Naive thymus-derived CD4-positive, alpha-beta T cell (primary cell): ENCODE measurements around the gene AXIN1. TPM values are rescaled to one million over a fixed set of nuclear protein-coding genes. Genes with fewer than 3 reads are reported as not detected.
"Not testable (repeated sequence)": the region's sequence is repeated elsewhere in the genome, so short reads cannot be mapped to it uniquely, and the experiment has no call there.

ENCODE experiments used
- ATAC-seq: fragments of 150-1000 bp; cut with Tn5 transposase; 2 replicates; pipeline ENCODE4 v1.10.0; 2021; ENCODE audit warnings: mild to moderate bottlenecking, moderate library complexity
- CTCF ChIA-PET: fragments of 350-600 bp; sonication (Branson Sonifier 250); formaldehyde crosslinking; loops from one replicate; lab custom pipeline; 2021; ENCODE audit warnings: antibody characterized with exemption; lab: Charles Lee
- POLR2A ChIA-PET: fragments of 350-600 bp; sonication (Branson Sonifier 250); formaldehyde crosslinking; loops from one replicate; lab custom pipeline; 2021; ENCODE audit warnings: antibody characterized with exemption, inconsistent platforms; lab: Charles Lee
- DNase-seq, 9 donors: peaks; one replicate each; pipeline versions ENCODE4 v3.0.0 to v3.0.0-alpha.2; 2020 to 2022; ENCODE audit warnings: mixed read lengths in 1 of 9
- H3K27ac ChIP-seq: one replicate; pipeline ENCODE4 v1.7.0; 2013; ENCODE audit warnings: mild to moderate bottlenecking, low read depth, low read length, moderate library complexity
- H3K27me3 ChIP-seq, 2 donors: one replicate each; pipeline ENCODE4 v1.7.0; 2013; ENCODE audit warnings: low read length in 2 of 2, mild to moderate bottlenecking in 2 of 2, moderate library complexity in 2 of 2; ENCODE audit not compliant: control insufficient read depth in 2 of 2, insufficient read depth in 2 of 2
- H3K36me3 ChIP-seq, 3 experiments: 1 replicate in 2 of 3; 2 replicates in 1 of 3; pipeline ENCODE4 v1.7.0; 2013; ENCODE audit warnings: low read length in 3 of 3, mild to moderate bottlenecking in 3 of 3, moderate library complexity in 1 of 3; ENCODE audit not compliant: insufficient read depth in 3 of 3, control insufficient read depth in 2 of 3
- H3K4me1 ChIP-seq, 2 donors: one replicate each; pipeline ENCODE4 v1.7.0; 2013; ENCODE audit warnings: low read length in 2 of 2, mild to moderate bottlenecking in 2 of 2, moderate library complexity in 1 of 2; ENCODE audit not compliant: control insufficient read depth in 2 of 2, insufficient read depth in 2 of 2
- H3K4me3 ChIP-seq: 2 replicates; pipeline ENCODE4 v1.7.0; 2013; ENCODE audit warnings: mild to moderate bottlenecking, low read length
- H3K9me3 ChIP-seq, 3 experiments: 1 replicate in 2 of 3; 2 replicates in 1 of 3; pipeline ENCODE4 v1.7.0; 2013; ENCODE audit warnings: low read length in 3 of 3; ENCODE audit not compliant: control insufficient read depth in 2 of 3
- H3K27ac Mint-ChIP-seq, 9 donors: one replicate each; pipeline ENCODE4 v1.8.0; 2020 to 2022; ENCODE audit warnings: mixed read lengths in 9 of 9, mild to moderate bottlenecking in 8 of 9, moderate library complexity in 5 of 9, inconsistent platforms in 2 of 9
- H3K27me3 Mint-ChIP-seq, 5 donors: one replicate each; pipeline ENCODE4 v1.8.0; 2021 to 2022; ENCODE audit warnings: mixed read lengths in 5 of 5, mild to moderate bottlenecking in 1 of 5
- H3K36me3 Mint-ChIP-seq, 5 donors: one replicate each; pipeline ENCODE4 v1.8.0; 2020 to 2022; ENCODE audit warnings: mixed read lengths in 5 of 5, mild to moderate bottlenecking in 3 of 5, inconsistent platforms in 1 of 5
- H3K4me1 Mint-ChIP-seq, 7 donors: one replicate each; pipeline ENCODE4 v1.8.0; 2020 to 2022; ENCODE audit warnings: mixed read lengths in 7 of 7, mild to moderate bottlenecking in 3 of 7, inconsistent platforms in 1 of 7
- H3K4me3 Mint-ChIP-seq, 10 donors: one replicate each; pipeline ENCODE4 v1.8.0; 2020 to 2022; ENCODE audit warnings: mild to moderate bottlenecking in 10 of 10, mixed read lengths in 10 of 10, moderate library complexity in 6 of 10, inconsistent platforms in 2 of 10
- H3K9me3 Mint-ChIP-seq, 11 donors: one replicate each; pipeline ENCODE4 v1.8.0; 2020 to 2022; ENCODE audit warnings: mixed read lengths in 11 of 11, mild to moderate bottlenecking in 4 of 11, inconsistent platforms in 1 of 11, moderate library complexity in 1 of 11
- intact Hi-C, 2 donors: fragments of 100-400 bp; cut with micrococcal nuclease; formaldehyde crosslinking; loops; one replicate each; pipeline ENCODE4 v1.15.1; 2023
- polyA plus RNA-seq, 2 donors: library from polyadenylated mRNA; unstranded; fragments of 300-500 nt; fragmentation: Illumina TruSeq; gene quantifications; one replicate each; pipeline ENCODE4 v1.2.3, GENCODE V29; 2021
- total RNA-seq, 6 experiments: library from RNA in 5 of 6; stranded (reverse) in 5 of 6; gene quantifications; 1 replicate in 5 of 6; 2 replicates in 1 of 6; pipeline ENCODE4 v1.2.3 and lab custom pipeline; 2021 to 2026

AXIN1 gene
- total and polyA plus RNA-seq, 7 experiments from 2014 or later = 1.2 to 45.9 (median 36.2) TPM

DNA sequence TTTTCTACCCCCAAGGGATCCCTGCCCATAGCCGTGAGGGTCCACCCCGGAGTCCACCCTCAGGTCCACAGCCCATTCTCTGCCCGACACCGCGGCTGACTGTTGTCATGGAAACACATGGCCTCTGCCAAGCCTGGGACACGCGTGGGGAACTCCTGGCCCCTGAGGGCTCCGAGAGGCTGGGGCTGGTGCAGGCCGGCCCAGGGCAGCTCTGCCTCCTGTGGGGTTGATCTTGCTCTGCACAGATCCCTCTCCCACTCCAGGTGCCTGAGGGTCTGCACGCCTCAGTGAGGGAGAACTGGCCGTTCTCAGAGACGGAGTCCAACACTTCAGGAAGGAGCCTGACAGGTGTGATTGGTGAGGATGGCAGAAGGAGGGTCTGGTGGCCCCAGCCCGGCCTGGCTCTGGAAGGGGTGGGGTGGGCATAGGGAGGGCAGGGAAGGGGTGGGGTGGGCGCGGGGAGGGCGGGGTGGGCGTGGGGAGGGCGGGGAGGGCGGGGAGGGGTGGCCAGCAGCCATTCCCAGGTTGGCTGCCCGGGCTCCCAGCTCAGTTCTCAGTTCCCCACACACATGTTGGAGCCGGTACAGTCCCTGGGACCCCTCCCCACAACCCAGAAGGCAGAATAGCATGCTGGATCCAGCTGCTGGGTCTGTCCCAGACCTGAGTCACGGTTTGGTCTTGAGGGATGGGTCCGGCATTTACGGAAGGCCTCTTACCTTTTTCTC, 11.4 kb upstream of the AXIN1 start:
- H3K27ac ChIP-seq = no peak overlapping the region
- Mint-ChIP-seq H3K4me1 (peaks cover 0 to 10% (median 6%) of the 10 kb centered on the region in 7 donors), H3K9me3 (no peaks in the 10 kb centered on the region), H3K27ac (peak overlapping the region in 1 of 9 donors; percentile 24), H3K27me3 (peaks cover 0 to 4% (median 0%) of the 10 kb centered on the region in 5 donors), H3K4me3 (no peak overlapping the region), H3K36me3 (peaks cover 0 to 7% (median 3%) of the 10 kb centered on the region in 5 donors)
- DNase-seq (no peak), ATAC-seq (no peak)
- no peaks in the 10 kb centered on the region for H3K4me1 ChIP-seq
- H3K4me3 ChIP-seq = no peak overlapping the region
- peaks cover 0 to 28% (median 0%) of the 10 kb centered on the region in 3 experiments for H3K36me3 ChIP-seq
- intact Hi-C loops = loop anchor here in 1 of 2 donors (2.0 kb wide), 1 partner anchor 183 kb away; the partner anchor contains the start of gene HBQ1
- ChIA-PET CTCF (interaction anchor here (0.7 kb wide), 1 partner anchor 257 kb away, joined by 3 read pairs; no protein-coding TSS in a partner anchor), POLR2A (interaction anchor here (1.7 kb wide), 1 partner anchor 15 kb away, joined by 3 read pairs; no protein-coding TSS in a partner anchor)
- H3K9me3 ChIP-seq = no peaks in the 10 kb centered on the region
- no peaks in the 10 kb centered on the region for H3K27me3 ChIP-seq

GRCh38 chr16:363110-363765, 10.7 kb upstream of the AXIN1 start:
- POLR2A ChIA-PET = interaction anchor here (1.5 to 2.2 kb wide), 4 partner anchors 16 to 256 kb away, joined by 3 to 10 read pairs (median 6); partner anchors contain the start of gene FAM234A
- intact Hi-C loops = loop anchor here in 1 of 2 donors (2.0 kb wide), 1 partner anchor 182 kb away; the partner anchor contains the start of gene HBQ1

GRCh38 chr16:362702-362999, 10.1 kb upstream of the AXIN1 start:
- ChIA-PET CTCF (interaction anchor here (0.6 to 2.5 kb wide), 9 partner anchors 14 to 297 kb away, joined by 3 to 35 read pairs (median 6); no protein-coding TSS in a partner anchor), POLR2A (interaction anchor here (1.3 to 2.2 kb wide), 6 partner anchors 16 to 255 kb away, joined by 3 to 10 read pairs (median 4); partner anchors contain the start of gene FAM234A)
- not testable (repeated sequence) for H3K27ac Mint-ChIP-seq, H3K4me1 Mint-ChIP-seq, H3K36me3 Mint-ChIP-seq, H3K27me3 ChIP-seq, H3K9me3 Mint-ChIP-seq, H3K4me3 Mint-ChIP-seq, H3K4me3 ChIP-seq, H3K4me1 ChIP-seq, H3K9me3 ChIP-seq, H3K27me3 Mint-ChIP-seq, H3K27ac ChIP-seq, DNase-seq, ATAC-seq
- peaks cover 0 to 15% (median 0%) of the 10 kb centered on the region in 3 experiments for H3K36me3 ChIP-seq
- intact Hi-C loops = loop anchor here (1.0 to 2.0 kb wide), 7 partner anchors 9 to 297 kb away; partner anchors contain the start of gene HBQ1 (in 2 of the 2)

More at GRCh38 chr16:363110-363765, 10.7 kb upstream of the AXIN1 start:
- Histone ChIP-seq H3K27ac (no peak overlapping the region), H3K4me3 (no peak overlapping the region), H3K4me1 (no peaks in the 10 kb centered on the region), H3K36me3 (peaks cover 0 to 21% (median 0%) of the 10 kb centered on the region in 3 experiments), H3K9me3 (no peaks in the 10 kb centered on the region), H3K27me3 (no peaks in the 10 kb centered on the region)
- DNase-seq = no peak
- Mint-ChIP-seq H3K9me3 (no peaks in the 10 kb centered on the region), H3K4me3 (no peak overlapping the region), H3K27ac (peak overlapping the region in 1 of 9 donors; percentile 24), H3K36me3 (peaks cover 0 to 7% (median 3%) of the 10 kb centered on the region in 5 donors), H3K4me1 (peaks cover 0 to 10% (median 6%) of the 10 kb centered on the region in 7 donors), H3K27me3 (peaks cover 0 to 4% (median 0%) of the 10 kb centered on the region in 5 donors)
- no peak for ATAC-seq
- CTCF ChIA-PET = interaction anchor here (0.8 to 2.5 kb wide), 4 partner anchors 17 to 297 kb away, joined by 4 to 35 read pairs (median 14); no protein-coding TSS in a partner anchor

DNA sequence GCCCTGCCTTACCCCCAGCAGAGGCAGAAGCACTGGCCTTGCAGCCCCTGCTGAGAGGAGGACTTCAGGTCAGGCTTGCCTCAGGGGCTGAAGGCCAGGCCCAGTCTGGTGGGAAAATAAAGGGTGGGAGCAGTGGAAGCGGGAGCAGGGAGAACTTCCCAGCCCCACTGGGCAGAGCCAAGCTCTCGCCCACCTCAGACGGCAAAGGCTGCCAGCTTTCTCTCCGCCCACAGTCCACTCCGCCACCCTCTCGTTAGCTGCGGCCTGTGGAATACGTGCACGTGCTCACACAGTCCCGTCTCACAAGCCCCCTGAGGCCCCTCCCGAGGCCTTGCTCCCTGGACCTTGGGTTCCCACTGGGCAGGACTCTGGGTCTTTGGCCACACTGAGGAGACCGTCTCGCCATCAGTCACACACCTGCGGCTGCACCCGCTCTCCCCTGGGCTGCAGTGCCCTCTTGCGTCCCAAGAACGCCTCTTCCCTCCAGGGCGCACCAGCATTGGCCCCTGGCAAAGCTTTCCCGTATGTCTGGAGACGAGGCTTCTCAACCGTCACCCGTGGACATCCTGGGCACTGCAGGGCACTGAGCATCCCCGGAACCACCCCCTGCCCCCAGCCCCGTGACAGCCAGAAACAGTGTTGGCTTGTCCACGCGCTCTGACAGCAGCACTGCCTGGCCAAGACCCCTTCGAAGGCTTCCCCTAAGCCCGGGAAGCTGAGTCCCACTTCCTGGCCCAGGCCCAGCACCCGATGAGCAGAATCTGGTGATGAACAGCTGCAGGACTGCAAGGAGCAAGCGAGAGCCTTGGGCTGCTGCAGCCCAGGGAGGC, 9.6 kb upstream of the AXIN1 start:
- Histone ChIP-seq H3K27ac (no peak overlapping the region), H3K27me3 (no peaks in the 10 kb centered on the region), H3K36me3 (peaks cover 0 to 9% (median 0%) of the 10 kb centered on the region in 3 experiments), H3K4me1 (no peaks in the 10 kb centered on the region), H3K4me3 (no peak overlapping the region), H3K9me3 (no peaks in the 10 kb centered on the region)
- ATAC-seq = peak; percentile 92
- Mint-ChIP-seq H3K9me3 (no peaks in the 10 kb centered on the region), H3K27ac (peak overlapping the region in 7 of 9 donors; percentile 32 to 84 (median 69)), H3K4me3 (peak overlapping the region in 8 of 10 donors; percentile 12 to 77 (median 54)), H3K27me3 (peaks cover 0 to 4% (median 0%) of the 10 kb centered on the region in 5 donors), H3K36me3 (peaks cover 0 to 6% (median 1%) of the 10 kb centered on the region in 5 donors), H3K4me1 (peaks cover 0 to 12% (median 6%) of the 10 kb centered on the region in 7 donors)
- POLR2A ChIA-PET = interaction anchor here (0.5 to 2.2 kb wide), 7 partner anchors 17 to 255 kb away, joined by 3 to 10 read pairs (median 3); partner anchors contain the start of gene FAM234A
- CTCF ChIA-PET = interaction anchor here (0.6 to 2.5 kb wide), 13 partner anchors 9 to 296 kb away, joined by 3 to 35 read pairs (median 4); partner anchors contain the start of gene LUC7L
- intact Hi-C loops = loop anchor here (1.0 to 2.0 kb wide), 7 partner anchors 9 to 297 kb away; partner anchors contain the start of gene HBQ1 (in 2 of the 2)
- DNase-seq = peak; percentile 43 to 74 (median 70)

DNA sequence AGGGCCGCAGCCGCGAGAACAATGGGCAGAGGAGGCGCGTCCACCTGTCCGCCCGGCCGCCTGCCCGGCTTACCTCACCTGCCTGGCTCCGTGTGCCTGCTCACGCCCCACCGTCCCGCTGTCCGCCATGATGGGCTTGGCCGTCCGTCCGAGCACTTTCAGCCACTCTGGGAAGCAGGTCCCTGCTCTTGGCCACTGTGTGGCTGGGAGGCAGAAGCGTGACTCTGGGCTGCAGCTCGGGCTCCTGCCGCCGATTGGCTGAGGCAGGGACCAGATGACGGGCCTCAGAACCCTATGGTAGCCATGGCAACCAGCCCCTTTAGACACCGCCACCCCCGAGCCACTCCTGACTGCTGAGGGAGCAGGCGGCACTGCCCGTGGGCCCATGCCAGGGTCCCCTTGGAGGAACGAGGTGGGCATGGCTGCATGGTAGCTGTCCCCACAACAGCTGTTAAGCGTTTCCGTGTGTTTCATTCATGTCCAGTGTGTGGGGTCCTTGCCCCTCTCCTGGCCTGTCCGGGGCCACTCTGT, 8.9 kb upstream of the AXIN1 start:
- Histone ChIP-seq H3K36me3 (peaks cover 0 to 3% (median 0%) of the 10 kb centered on the region in 3 experiments), H3K27ac (no peak overlapping the region), H3K4me3 (no peak overlapping the region), H3K4me1 (peaks cover 3 to 5% of the 10 kb centered on the region in 2 donors), H3K9me3 (no peaks in the 10 kb centered on the region), H3K27me3 (no peaks in the 10 kb centered on the region)
- ChIA-PET CTCF (interaction anchor here (0.6 to 2.5 kb wide), 9 partner anchors 10 to 295 kb away, joined by 3 to 35 read pairs (median 6); partner anchors contain the start of gene LUC7L), POLR2A (interaction anchor here (1.3 to 2.2 kb wide), 4 partner anchors 19 to 254 kb away, joined by 3 to 10 read pairs (median 6); no protein-coding TSS in a partner anchor)
- Mint-ChIP-seq H3K4me3 (no peak overlapping the region), H3K27me3 (peaks cover 0 to 4% (median 0%) of the 10 kb centered on the region in 5 donors), H3K27ac (no peak overlapping the region), H3K9me3 (no peaks in the 10 kb centered on the region), H3K36me3 (no peaks in the 10 kb centered on the region), H3K4me1 (peaks cover 0 to 15% (median 6%) of the 10 kb centered on the region in 7 donors)
- DNase-seq (no peak), ATAC-seq (no peak)
- intact Hi-C loops = no loop called here
